Activated CD8-positive, alpha-beta T cell treated with anti-CD3 and anti-CD28 coated beads for 36 hours (primary cell): Measurements from ENCODE around the gene TUBB4A. TPM values are rescaled to one million over a fixed set of nuclear protein-coding genes. Genes with fewer than 3 reads are reported as not detected.

Source experiments
- ATAC-seq: fragments of 200-7000 bp; cut with Tn5 transposase; one replicate; pipeline ENCODE4 v1.10.0; 2021; ENCODE audit warnings: mild to moderate bottlenecking, moderate library complexity
- CTCF ChIA-PET: fragments of 350-600 bp; sonication (Branson Sonifier 250); formaldehyde crosslinking; loops from one replicate; lab custom pipeline; 2021; ENCODE audit warnings: antibody characterized with exemption; lab: Charles Lee
- POLR2A ChIA-PET: fragments of 350-600 bp; sonication (Branson Sonifier 250); formaldehyde crosslinking; loops from one replicate; lab custom pipeline; 2021; ENCODE audit warnings: antibody characterized with exemption; lab: Charles Lee
- DNase-seq: peaks from one replicate; pipeline ENCODE4 v3.0.0-alpha.2; 2020
- H3K27ac Mint-ChIP-seq: one replicate; pipeline ENCODE4 v1.8.0; 2021; ENCODE audit warnings: mild to moderate bottlenecking, mixed read lengths
- H3K27me3 Mint-ChIP-seq: one replicate; pipeline ENCODE4 v1.8.0; 2021; ENCODE audit warnings: mixed read lengths
- H3K36me3 Mint-ChIP-seq: one replicate; pipeline ENCODE4 v1.8.0; 2021; ENCODE audit warnings: low read depth, mixed read lengths
- H3K4me1 Mint-ChIP-seq: one replicate; pipeline ENCODE4 v1.8.0; 2021; ENCODE audit warnings: low read depth, mixed read lengths
- H3K4me3 Mint-ChIP-seq: one replicate; pipeline ENCODE4 v1.8.0; 2021; ENCODE audit warnings: mild to moderate bottlenecking, moderate library complexity, mixed read lengths
- H3K9me3 Mint-ChIP-seq: one replicate; pipeline ENCODE4 v1.8.0; 2021; ENCODE audit warnings: mixed read lengths
- CTCF ChIP-seq: fragments of 200-600 bp; IDR thresholded peaks from one replicate; pipeline ENCODE4 v1.8.0; 2022; ENCODE audit warnings: antibody characterized with exemption, mild to moderate bottlenecking
- intact Hi-C: fragments of 100-400 bp; cut with micrococcal nuclease; formaldehyde crosslinking; loops from one replicate; pipeline ENCODE4 v1.10.0; 2022
- total RNA-seq, 2 experiments: library from RNA; stranded (reverse); gene quantifications; one replicate each; pipeline ENCODE4 v1.2.3, GENCODE V29; 2021

The TUBB4A gene
- total RNA-seq, 2 experiments from 2014 or later: 9.6 to 10.6 TPM

- intact Hi-C loops: loop anchor here (5.0 to 10.0 kb wide), 2 partner anchors 114 to 216 kb away; partner anchors contain the start of genes GPR108 and TRIP10
- Mint-ChIP-seq H3K9me3 (no peaks in the 10 kb centered on the region), H3K4me3 (peak overlapping the region; percentile 53), H3K4me1 (peaks cover 41% of the 10 kb centered on the region), H3K36me3 (no peaks in the 10 kb centered on the region), H3K27me3 (peaks cover 1% of the 10 kb centered on the region), H3K27ac (peak overlapping the region; percentile 80)
- ATAC-seq (peak; percentile 19), DNase-seq (peak; percentile 67)
- CTCF ChIA-PET: interaction anchor here (0.6 to 3.3 kb wide), 7 partner anchors 71 to 345 kb away, joined by 3 to 37 read pairs (median 4); partner anchors contain the start of gene VAV1
- no peak for TF ChIP-seq CTCF
- POLR2A ChIA-PET: no interaction called here
Observed at GRCh38 chr19:6518145-6518911, 16.2 kb upstream of the TUBB4A start.

GRCh38 chr19:6516659-6517291 is 14.7 kb upstream of the TUBB4A start:
- Mint-ChIP-seq H3K36me3 (no peaks in the 10 kb centered on the region), H3K27ac (peak overlapping the region; percentile 89), H3K27me3 (peaks cover 1% of the 10 kb centered on the region), H3K4me3 (peak overlapping the region; percentile 85), H3K9me3 (no peaks in the 10 kb centered on the region), H3K4me1 (peaks cover 32% of the 10 kb centered on the region)
- DNase-seq (peak; percentile 95), ATAC-seq (peak; percentile 76)
- POLR2A ChIA-PET: interaction anchor here (0.6 to 1.4 kb wide), 5 partner anchors 35 to 350 kb away, joined by 3 to 6 read pairs (median 3); partner anchors contain the start of gene DENND1C
- intact Hi-C loops: loop anchor here (2.0 to 10.0 kb wide), 3 partner anchors 116 to 346 kb away; partner anchors contain the start of genes GPR108 and TRIP10
- CTCF ChIA-PET: interaction anchor here (0.6 to 3.3 kb wide), 20 partner anchors 12 to 347 kb away, joined by 3 to 37 read pairs (median 5); partner anchors contain the start of genes DENND1C, GPR108, TNFSF14 and TUBB4A
- peak; percentile 96 for TF ChIP-seq CTCF

GRCh38 chr19:6516018-6516658 is 14.0 kb upstream of the TUBB4A start:
- ATAC-seq: peak; percentile 66
- peak; percentile 84 for DNase-seq
- H3K9me3 Mint-ChIP-seq: no peaks in the 10 kb centered on the region
- no peaks in the 10 kb centered on the region for H3K36me3 Mint-ChIP-seq
- H3K4me3 Mint-ChIP-seq: peak overlapping the region; percentile 85
- intact Hi-C loops: loop anchor here (2.0 to 10.0 kb wide), 3 partner anchors 116 to 347 kb away; partner anchors contain the start of genes GPR108 and TRIP10
- CTCF ChIA-PET: interaction anchor here (0.7 to 3.3 kb wide), 19 partner anchors 11 to 348 kb away, joined by 3 to 37 read pairs (median 5); partner anchors contain the start of genes DENND1C, GPR108, TNFSF14 and TUBB4A
- POLR2A ChIA-PET: interaction anchor here (0.6 to 1.4 kb wide), 4 partner anchors 35 to 347 kb away, joined by 3 to 6 read pairs (median 3); partner anchors contain the start of gene DENND1C
- no peak for TF ChIP-seq CTCF
- H3K27ac Mint-ChIP-seq: peak overlapping the region; percentile 86
- H3K27me3 Mint-ChIP-seq: peaks cover 1% of the 10 kb centered on the region
- H3K4me1 Mint-ChIP-seq: peaks cover 34% of the 10 kb centered on the region

GRCh38 chr19:6514926-6515544 is 12.9 kb upstream of the TUBB4A start:
- Mint-ChIP-seq H3K27me3 (no peaks in the 10 kb centered on the region), H3K36me3 (no peaks in the 10 kb centered on the region), H3K27ac (no peak overlapping the region), H3K9me3 (no peaks in the 10 kb centered on the region), H3K4me1 (peaks cover 31% of the 10 kb centered on the region), H3K4me3 (peak overlapping the region; percentile 28)
- intact Hi-C loops: loop anchor here (5.0 to 10.0 kb wide), 2 partner anchors 117 to 220 kb away; partner anchors contain the start of genes GPR108 and TRIP10
- no peak for TF ChIP-seq CTCF
- CTCF ChIA-PET: no interaction called here
- ATAC-seq (no peak), DNase-seq (no peak)
- POLR2A ChIA-PET: no interaction called here
